ENCODE results near the gene ITPR1. TPM values are rescaled to one million over a fixed set of nuclear protein-coding genes. Genes with fewer than 3 reads are reported as not detected.

ITPR1 gene
- total RNA-seq, 2 donors from 2014 or later, result 5.9 TPM

- DNase-seq, result no peak
- H3K4me1 ChIP-seq (ENCODE audit: control insufficient read depth, insufficient read depth, low read length), result no peaks in the 10 kb centered on the region
- peaks cover 5% of the 10 kb centered on the region for H3K27me3 Mint-ChIP-seq (ENCODE audit: insufficient read depth)
- no peaks in the 10 kb centered on the region for H3K27me3 ChIP-seq (ENCODE audit: control insufficient read depth, insufficient read depth, low read length, poor library complexity, severe bottlenecking)
- no peaks in the 10 kb centered on the region for H3K9me3 ChIP-seq (ENCODE audit: control insufficient read depth, low read length)
- 91 to 100% methylated on average over 2 to 4 of the region's 4 CpGs for WGBS, 2 experiments (ENCODE audit: insufficient coverage in 1 of 2, insufficient read length in 1 of 2)
- no peaks in the 10 kb centered on the region for H3K36me3 Mint-ChIP-seq (ENCODE audit: low read depth)
- no peak overlapping the region for H3K4me3 ChIP-seq (ENCODE audit: low read length)
- no peaks in the 10 kb centered on the region for H3K9me3 Mint-ChIP-seq
- no peak overlapping the region for H3K4me3 Mint-ChIP-seq
- H3K27ac ChIP-seq (ENCODE audit: low read depth, low read length), result no peak overlapping the region
- H3K4me1 Mint-ChIP-seq, result peaks cover 7% of the 10 kb centered on the region
- no peak overlapping the region for H3K9ac ChIP-seq (ENCODE audit: extremely low read depth, low read length, poor library complexity, severe bottlenecking)
- no peak for TF ChIP-seq CTCF (conservative IDR thresholded peaks at IDR 0.05)
- no peak overlapping the region for H3K27ac Mint-ChIP-seq
- no peaks in the 10 kb centered on the region for H3K36me3 ChIP-seq (ENCODE audit: control insufficient read depth, insufficient read depth, low read length)
These were observed 106.5 kb downstream of the ITPR1 start for GRCh38 chr3:4599612-4600011.

- H3K36me3 ChIP-seq (ENCODE audit: control insufficient read depth, insufficient read depth, low read length), result no peaks in the 10 kb centered on the region
- no peak for DNase-seq
- Mint-ChIP-seq H3K9me3 (no peaks in the 10 kb centered on the region), H3K36me3 (ENCODE audit: low read depth) (no peaks in the 10 kb centered on the region), H3K4me1 (peaks cover 7% of the 10 kb centered on the region), H3K27ac (no peak overlapping the region), H3K27me3 (ENCODE audit: insufficient read depth) (peaks cover 2% of the 10 kb centered on the region), H3K4me3 (no peak overlapping the region)
- no peak overlapping the region for H3K27ac ChIP-seq (ENCODE audit: low read depth, low read length)
- 75 to 79% methylated on average over 3 to 5 of the region's 6 CpGs for WGBS, 2 experiments (ENCODE audit: insufficient coverage in 1 of 2, insufficient read length in 1 of 2)
- H3K9ac ChIP-seq (ENCODE audit: extremely low read depth, low read length, poor library complexity, severe bottlenecking), result no peak overlapping the region
- no peaks in the 10 kb centered on the region for H3K27me3 ChIP-seq (ENCODE audit: control insufficient read depth, insufficient read depth, low read length, poor library complexity, severe bottlenecking)
- no peak overlapping the region for H3K4me3 ChIP-seq (ENCODE audit: low read length)
- no peaks in the 10 kb centered on the region for H3K4me1 ChIP-seq (ENCODE audit: control insufficient read depth, insufficient read depth, low read length)
- no peaks in the 10 kb centered on the region for H3K9me3 ChIP-seq (ENCODE audit: control insufficient read depth, low read length)
- no peak for TF ChIP-seq CTCF (conservative IDR thresholded peaks at IDR 0.05)
These were observed 107.3 kb downstream of the ITPR1 start for GRCh38 chr3:4600493-4600892.

- Histone ChIP-seq H3K4me3 (ENCODE audit: low read length) (no peak overlapping the region), H3K4me1 (ENCODE audit: control insufficient read depth, insufficient read depth, low read length) (peaks cover 4% of the 10 kb centered on the region), H3K27ac (ENCODE audit: low read depth, low read length) (no peak overlapping the region), H3K9ac (ENCODE audit: extremely low read depth, low read length, poor library complexity, severe bottlenecking) (no peak overlapping the region), H3K36me3 (ENCODE audit: control insufficient read depth, insufficient read depth, low read length) (no peaks in the 10 kb centered on the region), H3K9me3 (ENCODE audit: control insufficient read depth, low read length) (no peaks in the 10 kb centered on the region), H3K27me3 (ENCODE audit: control insufficient read depth, insufficient read depth, low read length, poor library complexity, severe bottlenecking) (no peaks in the 10 kb centered on the region)
- Mint-ChIP-seq H3K36me3 (ENCODE audit: low read depth) (no peaks in the 10 kb centered on the region), H3K4me1 (peaks cover 13% of the 10 kb centered on the region), H3K27ac (no peak overlapping the region), H3K9me3 (no peaks in the 10 kb centered on the region), H3K27me3 (ENCODE audit: insufficient read depth) (peaks cover 2% of the 10 kb centered on the region), H3K4me3 (no peak overlapping the region)
- no peak for DNase-seq
- 90 to 95% methylated on average over 2 to 3 of the region's 3 CpGs for WGBS, 2 experiments (ENCODE audit: insufficient coverage in 1 of 2, insufficient read length in 1 of 2)
- no peak for TF ChIP-seq CTCF (conservative IDR thresholded peaks at IDR 0.05)
These were observed 108.7 kb downstream of the ITPR1 start for GRCh38 chr3:4601892-4602291.
